ENCODE results near the gene ANTXR1.

The ANTXR1 gene

DNA sequence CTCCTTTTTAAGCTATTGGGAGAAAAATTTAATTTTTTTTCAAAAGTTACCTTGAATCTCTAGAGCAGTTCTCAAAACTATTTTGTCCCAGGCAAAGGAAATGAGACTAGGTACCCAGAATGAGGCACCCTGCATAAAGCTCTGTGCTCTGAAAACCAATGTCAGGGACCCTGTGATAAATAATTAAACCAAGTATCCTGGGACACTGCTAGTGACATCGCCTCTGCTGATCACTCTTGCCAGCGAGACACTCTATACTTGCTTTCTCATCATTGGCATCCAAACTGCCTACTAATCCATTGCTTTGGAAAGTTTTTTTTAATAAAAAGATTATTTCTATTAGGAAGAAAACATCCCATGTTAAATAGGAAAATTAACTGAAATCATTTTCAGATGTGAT is 37.1 kb upstream of the ANTXR1 start:
- H3K9me3 ChIP-seq (ENCODE audit: insufficient read depth, low read length): no peaks in the 10 kb centered on the region
- H3K4me2 ChIP-seq (ENCODE audit: low read length): no peak overlapping the region
- no peaks in the 10 kb centered on the region for H3K4me1 ChIP-seq (ENCODE audit: low read length)
- peaks cover 52% of the 10 kb centered on the region for H3K27me3 ChIP-seq (ENCODE audit: low read depth, low read length)
- no peak overlapping the region for H2AFZ ChIP-seq (ENCODE audit: low read depth, low read length)
- H3K27ac ChIP-seq (ENCODE audit: low read length): no peak overlapping the region
- no peak for TF ChIP-seq EZH2phosphoT487 (IDR thresholded peaks at IDR 0.05; ENCODE audit: low read depth)
- TF ChIP-seq, protein P1, sequence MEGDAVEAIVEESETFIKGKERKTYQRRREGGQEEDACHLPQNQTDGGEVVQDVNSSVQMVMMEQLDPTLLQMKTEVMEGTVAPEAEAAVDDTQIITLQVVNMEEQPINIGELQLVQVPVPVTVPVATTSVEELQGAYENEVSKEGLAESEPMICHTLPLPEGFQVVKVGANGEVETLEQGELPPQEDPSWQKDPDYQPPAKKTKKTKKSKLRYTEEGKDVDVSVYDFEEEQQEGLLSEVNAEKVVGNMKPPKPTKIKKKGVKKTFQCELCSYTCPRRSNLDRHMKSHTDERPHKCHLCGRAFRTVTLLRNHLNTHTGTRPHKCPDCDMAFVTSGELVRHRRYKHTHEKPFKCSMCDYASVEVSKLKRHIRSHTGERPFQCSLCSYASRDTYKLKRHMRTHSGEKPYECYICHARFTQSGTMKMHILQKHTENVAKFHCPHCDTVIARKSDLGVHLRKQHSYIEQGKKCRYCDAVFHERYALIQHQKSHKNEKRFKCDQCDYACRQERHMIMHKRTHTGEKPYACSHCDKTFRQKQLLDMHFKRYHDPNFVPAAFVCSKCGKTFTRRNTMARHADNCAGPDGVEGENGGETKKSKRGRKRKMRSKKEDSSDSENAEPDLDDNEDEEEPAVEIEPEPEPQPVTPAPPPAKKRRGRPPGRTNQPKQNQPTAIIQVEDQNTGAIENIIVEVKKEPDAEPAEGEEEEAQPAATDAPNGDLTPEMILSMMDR (IDR thresholded peaks at IDR 0.05; ENCODE audit: low read depth, low read length): no peak
- H3K36me3 ChIP-seq (replicated peaks; ENCODE audit: low read depth, low read length): no peaks in the 10 kb centered on the region
- H3K9ac ChIP-seq (ENCODE audit: low read length): no peak overlapping the region
- H4K20me1 ChIP-seq (ENCODE audit: insufficient read depth, low read length): no peaks in the 10 kb centered on the region
- no peak overlapping the region for H3K4me3 ChIP-seq (ENCODE audit: low read length)
- no peaks in the 10 kb centered on the region for H3K79me2 ChIP-seq (ENCODE audit: low read length)

DNA sequence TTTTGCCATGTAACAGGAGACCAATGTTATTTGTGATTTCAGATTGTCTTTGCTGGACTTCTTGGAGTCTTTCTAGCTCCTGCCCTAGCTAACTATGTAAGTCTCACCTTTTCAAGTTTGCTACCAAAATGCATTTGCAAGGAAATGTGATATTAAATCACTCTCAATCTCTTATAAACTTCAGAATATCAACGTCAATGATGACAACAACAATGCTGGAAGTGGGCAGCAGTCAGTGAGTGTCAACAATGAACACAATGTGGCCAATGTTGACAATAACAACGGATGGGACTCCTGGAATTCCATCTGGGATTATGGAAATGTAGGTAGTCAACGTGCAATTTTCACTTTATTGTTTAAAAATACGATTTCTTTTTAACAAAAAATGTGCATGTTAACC is 35.5 kb upstream of the ANTXR1 start:
- Histone ChIP-seq H3K27ac (ENCODE audit: low read length) (no peak overlapping the region), H3K4me3 (ENCODE audit: low read length) (no peak overlapping the region)
- TF ChIP-seq, protein P1 (IDR thresholded peaks at IDR 0.05; ENCODE audit: low read depth, low read length): no peak
- no peak for TF ChIP-seq EZH2phosphoT487 (IDR thresholded peaks at IDR 0.05; ENCODE audit: low read depth)

GRCh38 chr2:68978098-68978497 is 34.9 kb upstream of the ANTXR1 start:
- no peak overlapping the region for H3K27ac ChIP-seq (ENCODE audit: low read length)
- no peaks in the 10 kb centered on the region for H3K4me1 ChIP-seq (ENCODE audit: low read length)
- H3K4me2 ChIP-seq (ENCODE audit: low read length): no peak overlapping the region
- H3K9ac ChIP-seq (ENCODE audit: low read length): no peak overlapping the region
- no peaks in the 10 kb centered on the region for H3K36me3 ChIP-seq (replicated peaks; ENCODE audit: low read depth, low read length)
- H3K9me3 ChIP-seq (ENCODE audit: insufficient read depth, low read length): no peaks in the 10 kb centered on the region
- H2AFZ ChIP-seq (ENCODE audit: low read depth, low read length): no peak overlapping the region
- peaks cover 52% of the 10 kb centered on the region for H3K27me3 ChIP-seq (ENCODE audit: low read depth, low read length)
- H3K4me3 ChIP-seq (ENCODE audit: low read length): no peak overlapping the region
- H4K20me1 ChIP-seq (ENCODE audit: insufficient read depth, low read length): no peaks in the 10 kb centered on the region
- TF ChIP-seq, protein P1 (IDR thresholded peaks at IDR 0.05; ENCODE audit: low read depth, low read length): no peak
- no peak for TF ChIP-seq EZH2phosphoT487 (IDR thresholded peaks at IDR 0.05; ENCODE audit: low read depth)
- H3K79me2 ChIP-seq (ENCODE audit: low read length): no peaks in the 10 kb centered on the region

More for the DNA sequence above, 35.5 kb upstream of the ANTXR1 start:
- no peaks in the 10 kb centered on the region for H3K4me1 ChIP-seq (ENCODE audit: low read length)
- no peaks in the 10 kb centered on the region for H3K9me3 ChIP-seq (ENCODE audit: insufficient read depth, low read length)
- no peak overlapping the region for H3K4me2 ChIP-seq (ENCODE audit: low read length)
- H3K79me2 ChIP-seq (ENCODE audit: low read length): no peaks in the 10 kb centered on the region
- no peaks in the 10 kb centered on the region for H4K20me1 ChIP-seq (ENCODE audit: insufficient read depth, low read length)
- H3K9ac ChIP-seq (ENCODE audit: low read length): no peak overlapping the region
- H3K36me3 ChIP-seq (replicated peaks; ENCODE audit: low read depth, low read length): no peaks in the 10 kb centered on the region
- H2AFZ ChIP-seq (ENCODE audit: low read depth, low read length): no peak overlapping the region
- H3K27me3 ChIP-seq (ENCODE audit: low read depth, low read length): peaks cover 52% of the 10 kb centered on the region

- H3K27me3 ChIP-seq (ENCODE audit: low read depth, low read length): peaks cover 37% of the 10 kb centered on the region
- H3K27ac ChIP-seq (ENCODE audit: low read length): no peak overlapping the region
- no peak overlapping the region for H3K4me3 ChIP-seq (ENCODE audit: low read length)
- H4K20me1 ChIP-seq (ENCODE audit: insufficient read depth, low read length): no peaks in the 10 kb centered on the region
- no peak overlapping the region for H3K4me2 ChIP-seq (ENCODE audit: low read length)
- no peak overlapping the region for H2AFZ ChIP-seq (ENCODE audit: low read depth, low read length)
- no peaks in the 10 kb centered on the region for H3K36me3 ChIP-seq (replicated peaks; ENCODE audit: low read depth, low read length)
- H3K79me2 ChIP-seq (ENCODE audit: low read length): no peaks in the 10 kb centered on the region
- no peak for TF ChIP-seq EZH2phosphoT487 (IDR thresholded peaks at IDR 0.05; ENCODE audit: low read depth)
- H3K4me1 ChIP-seq (ENCODE audit: low read length): no peaks in the 10 kb centered on the region
- no peak overlapping the region for H3K9ac ChIP-seq (ENCODE audit: low read length)
- H3K9me3 ChIP-seq (ENCODE audit: insufficient read depth, low read length): no peaks in the 10 kb centered on the region
Observed at GRCh38 chr2:68980956-68981355, 32.0 kb upstream of the ANTXR1 start.
